HCT116 (cell line): ENCODE results near the gene CERS3.

Experiments used
- ATF3 ChIP-seq: IDR thresholded peaks from 2 replicates; pipeline ENCODE4 v1.6.1; 2012
- CEBPB ChIP-seq: IDR thresholded peaks from 2 replicates; pipeline ENCODE4 v1.6.1; 2012; ENCODE audit warnings: low read depth
- CTCF ChIP-seq, 3 experiments: fragments of 200-600 bp in 1 of 3; sonication (generic) in 1 of 3; IDR thresholded peaks in 2 of 3; conservative IDR thresholded peaks in 1 of 3; 2 replicates each; pipeline ENCODE4 v1.5.1; 2012 to 2017; ENCODE audit warnings: low read depth in 2 of 3, low read length in 2 of 3, antibody characterized with exemption in 1 of 3, borderline replicate concordance in 1 of 3, control low read depth in 1 of 3, mild to moderate bottlenecking in 1 of 3, mixed read lengths in 1 of 3, mixed run types in 1 of 3, moderate library complexity in 1 of 3; ENCODE audit not compliant: insufficient read depth in 1 of 3
- EZH2 ChIP-seq: fragments of 200-600 bp; sonication (generic); IDR thresholded peaks from 2 replicates; pipeline ENCODE4 v1.6.1; 2017; ENCODE audit warnings: antibody characterized with exemption, mixed run types
- FOSL1 ChIP-seq: IDR thresholded peaks from 2 replicates; pipeline ENCODE4 v1.6.1; 2012; ENCODE audit warnings: low read depth
- POLR2A ChIP-seq: IDR thresholded peaks from 2 replicates; pipeline ENCODE4 v1.7.0; 2011; ENCODE audit warnings: borderline replicate concordance; ENCODE audit not compliant: insufficient read depth, insufficient read length; ENCODE audit errors: extremely low read depth
- POLR2AphosphoS5 ChIP-seq: IDR thresholded peaks from 2 replicates; pipeline ENCODE4 v1.6.1; 2011; ENCODE audit warnings: mild to moderate bottlenecking, low read depth, low read length, moderate library complexity
- RAD21 ChIP-seq: IDR thresholded peaks from 2 replicates; pipeline ENCODE4 v1.6.1; 2012; ENCODE audit warnings: low read depth, mild to moderate bottlenecking
- SIN3A ChIP-seq: IDR thresholded peaks from 2 replicates; pipeline ENCODE4 v1.6.1; 2012; ENCODE audit warnings: low read depth
- SP1 ChIP-seq: IDR thresholded peaks from 2 replicates; pipeline ENCODE4 v1.6.1; 2012; ENCODE audit warnings: low read depth
- TCF7L2 ChIP-seq: IDR thresholded peaks from 2 replicates; pipeline ENCODE4 v1.7.0; 2011; ENCODE audit warnings: borderline replicate concordance, inconsistent platforms; ENCODE audit not compliant: insufficient read depth, insufficient read length; ENCODE audit errors: extremely low read depth
- YY1 ChIP-seq: IDR thresholded peaks from 2 replicates; pipeline ENCODE4 v1.6.1; 2011; ENCODE audit warnings: low read length, low read depth, moderate library complexity, mild to moderate bottlenecking; ENCODE audit not compliant: insufficient replicate concordance; ENCODE audit errors: extremely low read depth
- ZFX ChIP-seq: fragments of 450-650 bp; IDR thresholded peaks from 2 replicates; pipeline ENCODE4 v1.6.1; 2017

GRCh38 chr15:100526027-100526481, 2.7 kb downstream of the CERS3 start:
- no peak for TF ChIP-seq EZH2
- no peak for TF ChIP-seq SP1
- 0 out of 6 replicates have a peak, but pooled peaks of 1 of the 3 experiments have one; percentile 6 for TF ChIP-seq CTCF (IDR thresholded peaks at IDR 0.05 in 2 of 3, conservative IDR thresholded peaks at IDR 0.05 in 1 of 3; ENCODE audit: borderline replicate concordance in 1 of 3, insufficient read depth in 1 of 3, low read depth in 2 of 3, low read length in 2 of 3)
- no peak for TF ChIP-seq SIN3A
- no peak for TF ChIP-seq CEBPB
- TF ChIP-seq ZFX: no peak
- no peak for TF ChIP-seq ATF3
- TF ChIP-seq RAD21: no peak
- TF ChIP-seq POLR2A: no peak
- TF ChIP-seq FOSL1: no peak
- no peak for TF ChIP-seq POLR2AphosphoS5
- TF ChIP-seq YY1: no peak
- TF ChIP-seq TCF7L2: no peak
